GM19452 (cell line): Measurements from ENCODE around the gene RRAS2.
"Not testable (repeated sequence)": the region's sequence is repeated elsewhere in the genome, so short reads cannot be mapped to it uniquely, and the experiment has no call there.

Source experiments
- ATAC-seq: cut with Tn5 transposase; IDR thresholded peaks from one replicate; pipeline ENCODE4 v1.9.1; 2021; ENCODE audit not compliant: unreplicated experiment

Gene RRAS2

GRCh38 chr11:14259878-14260277 is 99.1 kb downstream of the RRAS2 start:
- no peak for ATAC-seq

GRCh38 chr11:14259186-14259784 is 99.7 kb downstream of the RRAS2 start:
- ATAC-seq = no peak

DNA sequence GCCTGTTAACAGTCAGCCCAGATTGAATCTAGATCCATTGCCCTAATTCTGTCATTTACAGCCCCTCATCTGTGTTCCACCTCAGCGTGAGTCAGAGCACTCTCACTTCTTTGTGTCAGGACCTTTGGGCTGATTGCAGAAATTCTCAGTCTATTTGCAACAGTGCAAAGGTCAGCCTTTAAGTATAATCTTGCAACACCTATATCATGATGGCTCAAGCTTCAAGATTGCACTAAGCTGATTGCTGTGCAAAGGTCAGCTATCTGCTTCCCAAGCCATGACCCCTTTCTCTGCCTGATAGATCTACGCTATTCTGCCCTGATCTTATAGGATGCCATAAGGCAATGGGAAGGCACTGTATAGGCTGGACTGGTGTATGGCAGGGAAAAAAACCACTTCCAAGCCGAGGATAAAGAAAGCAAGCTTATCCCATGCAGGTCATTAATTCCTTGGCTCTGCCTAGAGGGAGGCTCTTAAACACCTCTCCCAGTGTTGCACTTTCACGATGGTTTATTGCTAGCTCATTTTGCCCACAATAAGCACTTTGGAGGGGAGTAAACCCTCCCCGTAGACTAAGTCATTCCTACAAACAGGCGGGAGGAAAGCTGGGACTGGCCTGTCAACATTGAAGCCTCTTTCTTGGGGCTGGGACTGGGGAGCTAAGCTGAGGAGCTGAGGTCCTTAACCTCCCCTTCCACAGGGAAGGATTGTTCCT is 100.6 kb downstream of the RRAS2 start:
- no peak for ATAC-seq

- no peak for ATAC-seq
Measured at GRCh38 chr11:14255238-14255534, 103.8 kb downstream of the RRAS2 start.

- ATAC-seq = no peak
Measured at GRCh38 chr11:14254533-14255237, 104.3 kb downstream of the RRAS2 start.

- ATAC-seq = no peak
Measured at GRCh38 chr11:14253840-14254239, 105.1 kb downstream of the RRAS2 start.

GRCh38 chr11:14253421-14253820 is 105.6 kb downstream of the RRAS2 start:
- no peak for ATAC-seq

DNA sequence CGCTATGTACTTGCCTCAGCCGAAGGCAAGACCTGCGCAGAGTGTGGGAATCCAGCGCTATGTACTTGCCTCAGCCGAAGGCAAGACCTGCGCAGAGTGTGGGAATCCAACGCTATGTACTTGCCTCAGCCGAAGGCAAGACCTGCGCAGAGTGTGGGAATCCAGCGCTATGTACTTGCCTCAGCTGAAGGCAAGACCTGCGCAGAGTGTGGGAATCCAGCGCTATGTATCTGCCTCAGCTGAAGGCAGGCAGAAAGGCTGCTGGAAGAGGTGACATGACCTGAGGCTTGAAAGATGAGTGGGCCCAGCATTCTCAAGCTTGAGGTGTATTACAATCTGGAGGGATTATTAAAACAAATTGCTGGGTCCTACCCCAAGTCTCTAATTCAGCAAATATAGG is 106.5 kb downstream of the RRAS2 start:
- not testable (repeated sequence) for ATAC-seq

GRCh38 chr11:14251754-14252153 is 107.2 kb downstream of the RRAS2 start:
- ATAC-seq = no peak

GRCh38 chr11:14249121-14249963 is 109.6 kb downstream of the RRAS2 start:
- ATAC-seq = no peak

DNA sequence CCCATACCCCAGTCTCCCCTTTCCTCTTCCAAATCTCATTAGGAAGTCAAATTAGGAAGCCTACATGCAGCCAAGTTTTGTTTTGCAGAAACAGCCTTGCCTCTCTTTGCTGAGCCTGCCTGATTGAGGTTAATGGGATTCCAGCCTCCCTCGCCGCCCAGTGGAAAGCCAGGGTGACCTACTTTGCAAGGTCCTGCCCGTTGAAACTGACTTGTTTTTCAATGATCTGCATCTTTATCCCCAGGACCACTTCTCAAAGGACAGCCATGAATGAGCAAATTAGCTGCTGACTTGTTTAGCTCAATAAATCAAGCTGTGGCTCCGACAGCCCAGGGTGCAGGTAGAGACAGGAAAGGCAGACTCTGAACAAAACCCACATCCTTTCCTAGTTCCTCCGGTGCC is 110.4 kb downstream of the RRAS2 start:
- ATAC-seq = no peak

- no peak for ATAC-seq
Measured at GRCh38 chr11:14245444-14245843, 113.5 kb downstream of the RRAS2 start.

DNA sequence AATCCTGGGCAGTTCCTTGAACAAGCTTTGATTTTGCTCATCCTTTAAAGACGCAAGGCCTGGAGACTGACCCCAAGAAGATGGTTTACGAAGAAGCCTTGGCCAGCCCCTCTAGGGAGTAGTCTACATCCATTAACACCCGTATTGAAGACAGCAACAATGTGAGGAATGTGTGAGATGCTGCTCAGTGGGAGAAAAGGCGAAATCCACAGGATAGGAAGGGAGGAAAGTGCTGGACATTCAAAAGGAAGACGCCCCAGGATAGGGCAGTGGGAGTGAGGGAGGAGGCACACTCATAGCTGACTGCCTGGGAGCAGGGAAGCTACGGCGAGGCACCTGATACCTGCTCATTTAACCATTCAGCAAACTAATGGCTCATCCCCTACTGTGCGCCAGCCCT is 114.1 kb downstream of the RRAS2 start:
- no peak for ATAC-seq

- no peak for ATAC-seq
Measured at GRCh38 chr11:14242733-14243132, 116.2 kb downstream of the RRAS2 start.

DNA sequence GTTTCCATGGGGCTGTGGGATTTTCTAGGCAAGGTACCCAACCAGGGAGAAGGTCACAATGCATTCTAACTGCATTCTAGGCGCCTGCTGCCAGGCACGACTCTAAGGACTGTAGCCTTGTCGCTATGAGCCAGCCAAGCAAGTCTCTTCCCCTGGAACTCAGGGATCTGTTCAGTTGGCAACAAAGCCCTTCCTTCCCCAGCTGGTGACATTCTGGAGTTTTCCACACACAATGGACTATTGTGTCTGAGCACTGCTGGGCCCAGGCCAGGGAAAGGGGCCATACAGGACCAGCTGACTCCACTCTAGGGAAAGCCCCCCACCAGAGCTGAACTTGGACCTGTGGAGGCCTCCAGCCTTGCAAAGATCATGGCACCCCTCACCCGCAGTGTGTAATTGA is 116.8 kb downstream of the RRAS2 start:
- ATAC-seq = no peak

- no peak for ATAC-seq
Measured at GRCh38 chr11:14240951-14241350, 118.0 kb downstream of the RRAS2 start.

DNA sequence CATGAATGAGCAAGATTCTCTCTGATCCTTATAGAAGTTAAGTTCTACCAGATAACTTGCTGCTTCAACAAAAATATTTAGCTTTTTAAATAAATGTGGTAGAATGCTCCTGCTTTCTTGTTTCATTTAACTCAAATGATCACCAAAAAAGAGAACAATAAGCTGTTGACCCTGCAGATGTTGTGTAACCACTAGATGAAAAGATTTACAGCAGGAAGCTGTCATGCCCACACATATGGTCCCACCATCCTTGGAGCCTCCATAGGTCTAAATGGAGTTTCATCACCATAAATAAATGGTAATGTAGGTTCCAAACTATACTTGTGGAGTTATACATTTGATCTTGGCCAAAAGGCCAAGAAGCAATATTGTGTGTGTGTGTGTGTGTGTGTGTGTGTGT is 118.8 kb downstream of the RRAS2 start:
- ATAC-seq = no peak

GRCh38 chr11:14237444-14237961 is 121.5 kb downstream of the RRAS2 start:
- peak; percentile 96 for ATAC-seq

DNA sequence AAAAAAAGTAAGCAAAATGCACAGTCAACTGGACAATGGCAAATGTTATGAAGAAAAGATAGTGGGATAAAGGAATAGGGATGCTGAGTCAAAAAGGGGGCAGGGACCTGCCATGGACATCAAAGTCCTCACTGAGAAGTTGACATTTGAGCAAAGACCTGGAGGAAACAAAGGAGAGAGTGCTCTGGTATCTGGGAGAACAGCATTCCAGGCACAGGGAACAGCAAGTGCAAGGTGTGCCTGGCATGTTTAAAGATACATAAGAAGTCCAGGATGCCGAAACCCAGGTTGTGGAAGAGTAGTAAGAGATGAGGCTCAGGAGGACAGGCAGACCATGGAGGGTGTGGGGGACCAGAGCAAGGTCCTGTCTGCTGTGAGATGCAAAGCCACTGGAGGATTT is 123.3 kb downstream of the RRAS2 start:
- no peak for ATAC-seq

DNA sequence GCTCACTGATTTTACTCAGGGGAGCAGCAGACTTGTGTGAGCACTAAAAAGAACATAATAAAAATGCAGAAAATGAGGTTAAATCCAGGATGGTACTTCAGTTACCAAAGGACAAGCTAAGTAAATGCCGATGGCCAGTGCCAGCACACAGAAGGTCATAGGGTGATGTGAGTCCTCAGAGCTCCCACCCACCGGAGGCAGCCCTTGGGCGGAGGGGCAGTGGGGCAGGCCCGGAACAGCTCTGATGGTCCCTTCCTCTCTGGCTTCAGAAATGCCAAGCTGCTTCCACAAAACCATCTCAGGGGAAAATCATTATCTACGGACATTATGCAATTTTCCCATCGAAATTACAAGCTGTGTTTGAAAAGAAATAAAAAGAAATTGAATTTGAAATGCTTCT is 124.5 kb downstream of the RRAS2 start:
- ATAC-seq = no peak

GRCh38 chr11:14232652-14233051 is 126.3 kb downstream of the RRAS2 start:
- ATAC-seq = no peak
